GM21737 (cell line): Measurements from ENCODE around the gene FNDC3B.
A peak's percentile ranks its signal among the peaks of the same experiment; 100 is the strongest.

ENCODE experiments used
- ATAC-seq: cut with Tn5 transposase; IDR thresholded peaks from one replicate; pipeline ENCODE4 v1.9.1; 2021; ENCODE audit warnings: mild to moderate bottlenecking, moderate library complexity; ENCODE audit not compliant: unreplicated experiment

FNDC3B gene

DNA sequence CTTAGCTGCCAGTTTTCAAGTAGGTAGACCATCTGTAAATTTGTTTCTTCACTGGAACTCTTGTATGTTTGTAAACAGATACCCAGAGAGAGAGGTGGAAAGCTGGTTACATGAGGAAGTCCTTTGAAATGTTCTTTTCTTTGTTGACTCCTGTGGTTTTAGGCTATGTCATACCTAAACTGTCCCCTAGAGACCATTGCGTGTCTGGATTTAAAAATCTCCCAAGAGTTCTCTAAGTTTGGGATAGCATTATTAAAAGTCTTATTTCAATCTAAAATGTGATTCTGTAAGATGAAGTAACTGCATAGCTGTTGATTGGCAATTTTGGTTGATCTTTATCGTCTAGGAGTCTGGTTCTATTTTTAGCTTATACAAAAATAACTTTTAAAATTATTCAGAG is 281.7 kb downstream of the FNDC3B start:
- no peak for ATAC-seq

DNA sequence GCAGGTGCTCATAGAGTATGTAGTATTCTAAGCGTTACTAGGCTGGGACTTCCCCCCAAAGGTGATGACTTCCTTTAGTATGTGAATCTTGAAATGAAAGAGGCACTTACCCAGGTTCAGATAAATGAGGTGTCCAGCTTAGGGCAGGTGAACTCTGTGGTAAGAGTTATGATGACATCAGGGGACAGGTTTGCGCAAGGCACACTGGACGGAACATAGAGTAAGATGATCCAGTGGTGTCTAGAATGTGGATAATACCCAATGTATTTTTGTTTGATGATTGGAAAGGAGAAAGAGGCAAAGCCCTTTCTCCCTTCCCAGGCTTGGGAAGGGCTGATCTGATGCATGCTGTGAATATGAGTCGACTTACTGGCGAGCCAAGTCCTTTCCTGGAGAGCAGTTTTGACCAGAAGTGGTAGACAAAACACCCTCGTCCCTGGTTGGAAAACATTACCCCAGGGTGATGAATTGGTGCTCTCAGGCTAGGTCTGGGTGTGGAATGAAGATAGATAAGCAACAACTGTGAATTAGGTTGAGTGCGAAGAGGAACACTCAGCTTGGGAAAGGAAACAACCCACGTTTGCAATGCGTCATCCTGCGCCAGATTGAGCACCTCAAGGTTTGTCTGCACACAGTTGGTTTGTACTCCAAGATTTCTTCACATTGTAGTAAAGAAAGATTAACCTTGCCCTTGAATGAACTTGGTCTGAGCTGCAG is 284.7 kb downstream of the FNDC3B start:
- ATAC-seq = no peak

DNA sequence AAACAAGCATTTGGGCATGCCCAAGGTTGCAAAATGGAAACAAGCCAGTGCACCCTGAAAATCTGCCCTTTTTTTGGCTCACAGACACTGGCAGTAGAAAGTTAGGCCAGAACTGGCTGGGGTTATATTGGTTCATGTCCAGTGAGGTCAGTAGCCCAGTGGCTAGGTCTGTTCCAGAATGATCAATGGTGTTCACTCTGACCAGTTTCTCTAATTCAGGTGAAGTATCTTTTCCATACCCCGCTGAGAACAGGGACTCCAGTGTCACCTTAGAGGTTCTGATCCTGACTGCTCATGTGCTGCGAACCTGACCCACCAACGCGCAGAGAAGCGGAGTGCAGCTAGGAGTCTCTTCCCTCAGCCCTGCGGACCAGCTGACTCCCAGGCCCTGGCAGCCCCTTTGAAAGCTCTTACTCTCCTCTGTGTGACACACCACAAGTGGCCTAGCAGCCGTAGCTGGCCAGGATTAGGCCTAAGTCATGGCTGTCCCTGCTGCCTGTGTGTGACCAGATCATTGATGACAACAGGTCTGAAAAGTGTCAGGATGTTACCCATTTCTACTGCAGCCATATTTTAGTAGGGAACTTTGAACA is 285.3 kb downstream of the FNDC3B start:
- no peak for ATAC-seq

DNA sequence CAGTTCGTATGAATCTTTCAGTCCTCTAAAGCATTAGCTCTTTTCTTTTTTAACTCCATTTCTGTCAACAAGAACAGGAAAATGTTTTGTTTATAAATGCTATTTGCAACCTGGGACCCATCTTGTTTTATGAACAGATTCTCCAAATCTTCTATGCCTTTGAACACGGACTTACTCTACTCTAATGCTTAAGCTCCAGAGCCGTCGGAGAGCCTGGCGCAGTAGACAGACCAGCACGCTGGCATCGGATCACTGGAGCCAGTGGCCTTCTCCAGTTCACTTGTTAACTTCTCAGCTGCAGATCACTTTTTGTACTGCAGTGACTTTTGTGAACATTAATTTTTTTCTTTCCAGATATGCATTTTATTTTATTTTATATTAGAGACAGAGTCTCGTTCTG is 286.1 kb downstream of the FNDC3B start:
- no peak for ATAC-seq

DNA sequence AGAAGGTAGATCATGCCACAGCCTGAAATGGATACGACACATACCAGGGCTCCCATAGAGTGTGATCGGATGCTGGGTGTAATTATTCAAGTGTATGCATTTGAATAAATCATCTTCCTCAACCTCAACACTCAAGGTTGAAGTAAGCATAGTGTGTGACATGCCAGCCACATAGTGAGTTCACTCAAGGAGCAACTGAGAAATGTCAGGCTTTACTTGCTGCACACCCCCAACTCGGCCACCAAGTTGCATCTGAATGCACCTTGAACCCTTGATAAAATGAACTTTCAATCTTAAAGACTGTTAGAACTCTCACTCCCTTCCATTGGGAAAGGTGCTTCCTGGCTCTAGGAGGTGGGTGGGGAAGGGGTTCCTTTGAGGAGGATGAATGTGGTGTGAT is 287.6 kb downstream of the FNDC3B start:
- ATAC-seq = no peak

DNA sequence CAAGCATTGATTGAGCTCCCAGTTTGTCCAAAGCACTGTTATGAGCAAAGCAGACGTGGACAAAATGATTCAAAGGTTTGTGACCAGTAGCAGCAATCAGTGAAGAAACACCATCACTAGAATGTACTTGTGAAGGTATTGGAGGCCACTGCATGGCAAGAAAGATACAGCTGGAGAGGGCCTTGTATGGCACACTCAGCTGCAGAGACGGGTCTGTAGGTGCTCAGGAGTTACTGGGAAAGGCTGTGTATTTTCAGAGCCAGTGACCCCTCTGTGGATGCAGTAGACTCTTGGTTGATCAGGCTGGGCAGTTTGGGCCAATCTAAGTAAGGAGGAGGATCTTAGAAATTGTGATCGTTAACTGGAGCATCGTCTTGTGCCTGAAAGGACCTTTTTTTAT is 288.9 kb downstream of the FNDC3B start:
- no peak for ATAC-seq

DNA sequence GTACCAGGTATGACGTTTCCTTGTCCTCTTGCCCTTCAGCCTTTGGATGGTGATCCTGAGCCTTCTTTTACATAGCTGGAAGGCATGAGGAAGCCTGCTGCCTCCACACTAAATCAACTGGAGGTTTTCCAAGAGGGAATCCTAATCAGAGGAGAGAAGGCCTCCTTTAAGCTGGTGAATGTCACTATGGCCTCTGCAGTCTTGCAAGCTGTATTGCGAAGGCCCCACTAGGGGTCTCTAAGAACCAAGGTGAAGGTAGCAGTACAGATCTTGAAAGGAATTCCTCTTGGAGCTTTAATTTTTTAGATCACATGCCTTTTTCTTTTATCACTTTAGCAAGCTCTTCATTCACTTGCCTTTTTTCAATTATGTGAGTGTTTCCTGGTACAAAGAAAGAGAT is 289.7 kb downstream of the FNDC3B start:
- ATAC-seq = no peak

DNA sequence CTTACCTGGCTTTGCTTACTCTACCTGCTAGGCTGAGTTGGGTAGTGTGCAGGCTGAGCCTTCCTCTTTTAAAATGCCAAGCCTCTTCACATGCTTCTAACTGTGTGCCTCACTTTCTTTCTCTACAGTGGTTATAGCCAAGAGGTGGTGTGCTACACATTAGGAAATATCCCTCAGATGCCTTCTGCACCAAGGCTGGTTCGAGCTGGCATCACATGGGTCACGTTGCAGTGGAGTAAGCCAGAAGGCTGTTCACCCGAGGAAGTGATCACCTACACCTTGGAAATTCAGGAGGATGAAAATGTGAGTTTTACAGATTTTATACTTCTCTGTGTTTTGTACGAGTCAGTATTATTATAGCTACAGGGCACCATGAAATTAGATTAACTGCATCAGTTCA is 291.0 kb downstream of the FNDC3B start:
- ATAC-seq = no peak

DNA sequence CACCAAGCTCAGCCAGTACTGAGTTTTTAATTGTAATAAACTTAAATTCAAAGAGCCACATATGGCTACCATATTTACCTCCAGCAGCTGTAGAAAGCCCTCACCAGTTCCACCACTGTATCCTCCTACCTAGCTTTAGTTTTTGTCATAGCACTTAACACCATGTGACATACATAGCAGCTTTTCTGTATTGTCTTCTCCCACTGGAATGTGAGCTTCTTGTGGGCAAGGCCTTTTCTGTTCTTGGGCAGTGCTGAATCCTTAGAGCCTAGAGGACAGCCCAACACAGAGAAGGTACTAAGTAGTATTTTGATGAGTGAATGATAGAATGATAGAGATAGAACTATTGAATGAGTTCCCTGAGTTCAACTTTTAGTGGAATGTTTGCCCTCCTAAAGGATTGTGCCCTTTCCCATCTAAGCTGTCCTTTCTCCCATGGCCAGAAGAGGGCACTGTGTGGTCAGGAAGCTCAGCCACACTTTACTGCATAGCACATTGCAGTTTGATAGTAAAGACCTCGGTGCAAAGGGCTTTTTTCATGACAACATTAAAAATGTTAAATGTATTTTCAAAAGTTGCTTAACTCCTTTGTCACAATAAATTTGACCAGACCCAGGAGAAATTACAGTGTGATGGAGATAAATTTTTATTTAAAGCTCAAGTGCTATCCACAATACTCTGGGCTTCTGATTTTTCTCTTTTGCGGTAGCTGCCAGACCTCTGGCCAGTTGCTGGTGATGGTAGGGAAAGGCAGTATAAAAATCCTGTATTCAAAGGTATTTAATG is 293.1 kb downstream of the FNDC3B start:
- ATAC-seq = peak; percentile 84

DNA sequence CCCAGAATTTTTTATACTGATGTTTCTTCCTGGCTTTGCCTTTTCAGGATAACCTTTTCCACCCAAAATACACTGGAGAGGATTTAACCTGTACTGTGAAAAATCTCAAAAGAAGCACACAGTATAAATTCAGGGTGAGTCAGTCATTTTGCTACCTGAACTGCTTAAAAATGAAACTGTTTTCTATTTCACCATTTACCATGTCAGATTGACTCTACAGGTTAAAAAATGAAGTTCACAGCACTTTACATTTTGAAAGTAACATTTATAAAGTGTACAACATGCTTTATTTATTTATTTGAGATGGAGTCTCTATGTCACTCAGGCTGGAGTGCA is 293.6 kb downstream of the FNDC3B start:
- ATAC-seq = no peak

DNA sequence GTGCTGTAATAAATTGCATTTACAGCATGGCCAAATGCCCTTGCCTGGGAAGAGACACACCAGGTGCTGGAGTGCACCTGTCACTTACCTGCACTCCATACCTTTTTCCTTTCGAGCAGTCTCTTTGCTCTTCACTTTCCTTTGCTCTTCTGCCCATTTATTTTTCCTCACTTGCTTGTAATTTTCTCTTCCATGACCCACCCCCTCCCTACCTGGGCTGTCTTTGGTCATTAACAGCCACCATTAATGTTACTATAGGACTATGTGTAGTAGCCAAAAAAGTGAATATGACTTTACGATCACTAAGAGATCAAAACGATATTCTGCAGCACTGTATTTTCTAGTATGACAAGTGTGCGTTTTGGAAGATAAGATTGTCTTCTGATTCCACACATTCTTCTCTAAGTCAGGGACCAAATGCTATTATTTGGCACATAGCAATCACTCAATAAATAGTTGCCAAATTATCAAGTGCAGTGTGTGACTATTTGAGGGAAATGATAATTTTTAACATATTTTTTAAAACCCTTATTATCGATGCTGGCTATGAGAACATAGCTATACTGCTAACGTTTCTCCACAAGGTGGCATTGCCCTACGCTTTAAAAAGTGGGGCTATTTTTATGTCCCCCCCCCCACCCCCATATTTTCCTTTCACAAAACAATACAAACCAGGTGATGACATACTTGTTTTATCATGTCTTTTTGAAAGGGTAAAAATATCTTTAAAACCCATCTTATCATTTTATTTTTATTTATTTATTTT is 294.5 kb downstream of the FNDC3B start:
- no peak for ATAC-seq

DNA sequence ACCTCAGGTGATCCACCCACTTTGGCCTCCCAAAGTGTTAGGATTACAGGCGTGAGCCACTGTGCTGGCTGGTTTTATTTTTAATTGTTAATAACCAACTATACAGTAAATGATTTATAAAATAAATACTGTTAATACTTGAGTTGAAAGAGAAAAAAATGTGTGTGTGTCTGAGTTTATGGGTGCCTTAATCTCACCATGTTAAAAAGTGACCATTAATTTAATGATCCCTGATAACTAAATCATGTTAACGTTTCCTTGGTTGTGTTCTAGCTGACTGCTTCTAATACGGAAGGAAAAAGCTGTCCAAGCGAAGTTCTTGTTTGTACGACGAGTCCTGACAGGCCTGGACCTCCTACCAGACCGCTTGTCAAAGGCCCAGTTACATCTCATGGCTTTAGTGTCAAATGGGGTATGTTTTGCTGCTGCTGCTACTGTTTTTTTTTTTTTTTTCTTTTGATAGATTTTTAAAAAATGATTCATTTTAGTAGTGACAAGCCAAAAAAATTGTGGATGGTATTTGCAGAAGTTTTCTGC is 295.4 kb downstream of the FNDC3B start:
- no peak for ATAC-seq

DNA sequence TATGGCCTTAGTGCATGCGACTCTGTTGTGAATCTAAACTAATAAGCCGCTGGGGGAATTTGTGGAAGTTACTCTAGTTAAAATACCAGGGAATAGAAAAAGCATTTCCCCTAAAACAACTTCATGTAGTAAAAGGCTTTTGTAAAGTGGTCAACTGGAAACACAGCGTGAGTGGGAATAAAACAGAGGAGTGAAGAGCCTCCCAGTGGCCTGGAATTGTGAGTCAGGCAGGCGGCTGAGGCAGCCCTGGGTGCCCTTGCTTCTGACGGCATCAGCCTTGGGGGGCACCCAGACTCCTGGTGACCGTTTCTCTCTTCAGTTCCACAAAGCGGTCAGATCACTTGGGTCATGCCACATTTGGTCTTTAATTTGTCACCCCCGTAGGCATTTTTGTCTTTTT is 300.5 kb downstream of the FNDC3B start:
- no peak for ATAC-seq

DNA sequence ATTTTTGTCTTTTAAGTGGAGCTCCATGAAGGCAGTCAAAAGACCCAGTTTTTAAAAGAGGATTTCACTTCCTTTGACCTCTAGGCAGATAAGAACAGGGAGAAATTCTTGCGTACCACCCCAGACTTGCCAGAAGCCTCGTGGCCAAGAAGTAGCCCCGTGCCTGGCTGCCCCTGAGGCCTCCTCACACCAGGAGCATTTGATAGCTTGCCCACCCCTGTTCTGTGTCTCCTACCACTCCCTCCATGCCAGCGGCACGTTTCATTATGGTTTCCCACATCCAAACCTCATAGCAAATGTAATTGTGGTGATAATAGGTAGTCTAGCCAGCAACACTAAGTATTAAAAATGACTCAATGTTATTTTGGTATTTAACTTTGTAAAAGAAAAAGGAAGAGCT is 301.2 kb downstream of the FNDC3B start:
- no peak for ATAC-seq

DNA sequence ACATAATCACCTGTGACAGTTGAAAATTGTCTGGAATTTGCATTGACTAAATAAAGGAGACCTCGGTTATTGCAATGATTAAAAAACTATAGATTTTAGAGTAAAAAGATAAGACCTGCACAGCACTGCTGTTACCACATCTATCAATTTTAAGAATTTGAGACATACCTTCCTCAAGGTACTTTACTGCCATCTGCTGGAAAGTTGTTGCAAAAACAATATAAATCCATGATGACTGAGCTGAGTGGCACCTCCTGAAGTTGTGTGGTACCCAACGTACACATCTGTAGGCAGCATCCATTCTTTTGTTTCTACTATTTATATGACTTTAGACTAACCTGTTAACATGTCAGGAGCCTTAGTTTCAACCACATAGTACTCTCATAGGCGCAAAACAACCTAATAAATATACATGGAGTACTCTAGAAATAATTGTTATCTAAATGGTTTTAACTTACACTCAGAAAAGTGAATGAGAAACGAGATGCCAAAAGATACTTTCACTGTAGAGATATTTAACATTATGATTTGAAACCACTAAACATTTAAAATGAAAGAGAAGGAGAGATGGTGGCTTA is 302.2 kb downstream of the FNDC3B start:
- ATAC-seq = no peak

DNA sequence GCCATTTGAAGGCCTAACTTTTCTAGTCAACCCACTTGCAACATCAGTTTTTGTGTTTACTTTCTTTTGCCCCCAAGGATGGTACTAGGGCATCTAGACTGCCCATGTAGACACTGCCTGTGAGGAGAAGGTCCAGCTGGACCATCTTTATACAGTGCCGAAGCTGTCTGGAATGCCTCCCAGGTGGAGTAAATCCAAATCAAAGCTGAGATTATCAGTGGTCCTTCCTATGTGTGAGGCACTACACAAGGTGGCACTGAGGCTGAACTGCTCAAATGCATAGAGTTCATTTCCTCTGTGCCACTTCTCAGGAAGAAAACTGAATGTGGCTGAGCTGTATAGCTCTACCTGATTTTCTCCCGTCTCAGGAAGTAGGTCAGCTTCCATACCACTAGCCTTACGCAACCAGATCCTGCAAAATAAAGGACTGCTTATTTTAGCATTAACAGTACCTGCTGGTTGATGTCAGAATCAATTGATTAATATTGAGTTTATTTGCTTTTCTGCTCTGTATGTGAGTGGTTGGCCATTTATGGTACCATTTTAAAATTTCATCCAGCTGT is 302.8 kb downstream of the FNDC3B start:
- ATAC-seq = no peak

DNA sequence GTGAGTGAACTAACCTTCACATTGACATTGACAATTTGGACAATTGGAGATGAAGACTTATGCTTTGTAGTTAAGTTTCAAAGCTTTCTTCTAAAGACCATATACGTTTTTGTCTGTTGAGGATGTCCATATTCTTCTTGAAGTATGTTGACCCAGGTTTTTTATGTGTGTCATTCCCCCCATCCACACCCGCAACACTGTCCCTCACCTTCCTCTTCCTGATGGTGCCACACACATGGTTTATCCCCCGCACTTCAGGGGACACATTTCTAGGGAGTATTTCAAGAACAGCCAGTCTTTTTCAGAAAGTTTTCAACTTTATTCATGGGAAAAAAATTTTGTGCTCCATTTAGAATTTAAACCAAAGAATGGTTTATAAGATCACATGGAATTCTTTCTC is 303.7 kb downstream of the FNDC3B start:
- ATAC-seq = no peak

DNA sequence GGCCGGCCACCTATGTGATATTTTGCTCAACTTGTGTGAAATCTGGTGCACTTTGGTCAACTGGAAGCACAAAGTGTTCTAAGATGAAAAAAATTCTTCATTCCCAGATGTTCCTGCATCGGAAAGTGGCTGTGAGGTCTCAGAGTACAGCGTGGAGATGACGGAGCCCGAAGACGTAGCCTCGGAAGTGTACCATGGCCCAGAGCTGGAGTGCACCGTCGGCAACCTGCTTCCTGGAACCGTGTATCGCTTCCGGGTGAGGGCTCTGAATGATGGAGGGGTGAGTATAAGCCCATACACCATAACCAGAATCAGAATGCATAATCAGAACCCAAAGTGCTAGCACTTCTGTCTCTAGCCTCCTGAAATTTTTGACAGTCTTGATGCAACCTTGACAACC is 304.6 kb downstream of the FNDC3B start:
- no peak for ATAC-seq

DNA sequence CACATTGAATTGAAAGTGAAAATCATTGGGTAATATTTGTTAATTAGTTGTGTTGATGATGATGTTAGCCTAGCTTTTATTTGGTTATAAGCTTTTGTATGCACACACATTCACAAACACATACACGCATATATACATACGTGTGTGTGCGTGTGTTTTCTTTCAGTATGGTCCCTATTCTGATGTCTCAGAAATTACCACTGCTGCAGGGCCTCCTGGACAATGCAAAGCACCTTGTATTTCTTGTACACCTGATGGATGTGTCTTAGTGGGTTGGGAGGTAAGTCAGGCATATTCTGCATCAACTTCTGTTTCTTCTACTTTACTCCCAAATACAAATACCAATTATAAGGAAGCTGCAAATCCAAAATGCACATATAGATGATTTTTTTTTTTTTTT is 306.8 kb downstream of the FNDC3B start:
- ATAC-seq = no peak

DNA sequence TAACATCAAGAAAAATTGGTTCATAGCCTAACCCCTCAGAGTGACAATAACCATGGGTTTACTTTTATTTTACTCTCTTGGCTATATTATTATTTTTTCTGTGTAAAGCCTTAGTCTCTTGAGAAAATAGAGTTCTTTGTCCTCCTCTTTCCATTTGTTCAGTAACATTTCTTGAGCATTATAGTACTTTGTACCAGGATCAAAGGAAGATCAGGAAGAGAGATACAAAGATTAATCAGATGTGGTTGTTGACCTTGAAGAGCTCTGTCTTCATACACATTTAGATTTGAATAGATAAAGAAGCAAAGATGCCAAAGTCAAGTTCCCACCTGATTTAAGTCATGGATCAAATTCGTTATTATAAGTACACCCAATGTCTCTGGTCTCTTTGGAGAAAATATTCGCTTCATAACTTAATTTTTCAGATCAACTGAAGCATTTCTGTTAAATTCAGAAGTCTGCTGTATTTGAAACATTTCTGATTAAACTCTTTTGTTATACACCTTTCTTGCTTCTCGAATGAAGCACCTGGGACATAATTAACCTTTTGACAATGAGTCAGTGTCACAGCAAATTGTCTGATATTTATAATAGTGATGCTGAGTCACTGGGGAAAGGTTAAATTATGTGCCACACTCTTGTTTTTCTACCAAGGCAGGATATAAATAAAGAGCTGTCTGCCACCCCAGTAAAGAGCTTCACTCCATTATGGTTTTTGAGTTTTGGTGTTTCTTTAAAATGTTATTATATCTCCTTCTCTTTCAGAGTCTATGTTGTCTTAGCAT is 308.7 kb downstream of the FNDC3B start:
- no peak for ATAC-seq
